GM12874 (cell line): ENCODE results near the gene PRRT2.

Experiments
- TF ChIP-seq, protein P1 (sequence below): IDR thresholded peaks from 2 replicates; pipeline ENCODE4 v1.5.1; 2011; ENCODE audit warnings: low read depth, mild to moderate bottlenecking, control low read depth, low read length, moderate library complexity; ENCODE audit not compliant: insufficient read depth

The PRRT2 gene

DNA sequence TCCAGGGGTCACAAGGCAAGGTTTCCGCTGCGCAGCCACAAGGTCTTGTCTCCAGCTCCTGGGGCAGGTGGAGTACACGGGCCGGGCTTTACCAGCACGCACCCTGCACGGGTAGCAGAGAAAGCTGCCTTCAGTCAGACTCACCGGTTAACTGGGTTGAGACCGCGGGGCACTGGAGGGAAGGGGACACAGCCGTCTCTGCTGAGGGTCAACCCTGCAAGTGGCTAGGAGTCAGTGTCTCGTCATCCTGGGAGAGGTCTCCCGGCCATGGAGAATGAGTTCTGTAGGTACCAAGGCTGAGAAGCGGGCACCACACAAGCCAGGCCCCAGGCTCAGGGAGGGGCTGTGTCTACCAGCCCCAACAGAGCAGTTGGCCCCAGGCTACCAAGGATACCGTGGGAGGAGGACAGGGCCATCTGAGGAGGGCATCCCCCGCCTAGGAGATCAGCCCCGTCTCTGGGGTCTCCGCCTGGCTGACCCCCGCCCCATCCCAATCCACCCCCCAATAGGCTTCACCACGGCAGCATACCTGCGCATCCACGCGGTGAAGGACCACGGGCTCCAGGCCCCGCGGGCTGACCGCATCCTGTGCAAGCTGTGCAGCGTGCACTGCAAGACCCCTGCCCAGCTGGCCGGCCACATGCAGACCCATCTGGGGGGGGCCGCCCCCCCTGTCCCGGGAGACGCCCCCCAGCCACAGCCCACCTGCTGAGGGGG lies 2.8 kb upstream of the PRRT2 start:
- TF ChIP-seq, protein P1, sequence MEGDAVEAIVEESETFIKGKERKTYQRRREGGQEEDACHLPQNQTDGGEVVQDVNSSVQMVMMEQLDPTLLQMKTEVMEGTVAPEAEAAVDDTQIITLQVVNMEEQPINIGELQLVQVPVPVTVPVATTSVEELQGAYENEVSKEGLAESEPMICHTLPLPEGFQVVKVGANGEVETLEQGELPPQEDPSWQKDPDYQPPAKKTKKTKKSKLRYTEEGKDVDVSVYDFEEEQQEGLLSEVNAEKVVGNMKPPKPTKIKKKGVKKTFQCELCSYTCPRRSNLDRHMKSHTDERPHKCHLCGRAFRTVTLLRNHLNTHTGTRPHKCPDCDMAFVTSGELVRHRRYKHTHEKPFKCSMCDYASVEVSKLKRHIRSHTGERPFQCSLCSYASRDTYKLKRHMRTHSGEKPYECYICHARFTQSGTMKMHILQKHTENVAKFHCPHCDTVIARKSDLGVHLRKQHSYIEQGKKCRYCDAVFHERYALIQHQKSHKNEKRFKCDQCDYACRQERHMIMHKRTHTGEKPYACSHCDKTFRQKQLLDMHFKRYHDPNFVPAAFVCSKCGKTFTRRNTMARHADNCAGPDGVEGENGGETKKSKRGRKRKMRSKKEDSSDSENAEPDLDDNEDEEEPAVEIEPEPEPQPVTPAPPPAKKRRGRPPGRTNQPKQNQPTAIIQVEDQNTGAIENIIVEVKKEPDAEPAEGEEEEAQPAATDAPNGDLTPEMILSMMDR = no peak

DNA sequence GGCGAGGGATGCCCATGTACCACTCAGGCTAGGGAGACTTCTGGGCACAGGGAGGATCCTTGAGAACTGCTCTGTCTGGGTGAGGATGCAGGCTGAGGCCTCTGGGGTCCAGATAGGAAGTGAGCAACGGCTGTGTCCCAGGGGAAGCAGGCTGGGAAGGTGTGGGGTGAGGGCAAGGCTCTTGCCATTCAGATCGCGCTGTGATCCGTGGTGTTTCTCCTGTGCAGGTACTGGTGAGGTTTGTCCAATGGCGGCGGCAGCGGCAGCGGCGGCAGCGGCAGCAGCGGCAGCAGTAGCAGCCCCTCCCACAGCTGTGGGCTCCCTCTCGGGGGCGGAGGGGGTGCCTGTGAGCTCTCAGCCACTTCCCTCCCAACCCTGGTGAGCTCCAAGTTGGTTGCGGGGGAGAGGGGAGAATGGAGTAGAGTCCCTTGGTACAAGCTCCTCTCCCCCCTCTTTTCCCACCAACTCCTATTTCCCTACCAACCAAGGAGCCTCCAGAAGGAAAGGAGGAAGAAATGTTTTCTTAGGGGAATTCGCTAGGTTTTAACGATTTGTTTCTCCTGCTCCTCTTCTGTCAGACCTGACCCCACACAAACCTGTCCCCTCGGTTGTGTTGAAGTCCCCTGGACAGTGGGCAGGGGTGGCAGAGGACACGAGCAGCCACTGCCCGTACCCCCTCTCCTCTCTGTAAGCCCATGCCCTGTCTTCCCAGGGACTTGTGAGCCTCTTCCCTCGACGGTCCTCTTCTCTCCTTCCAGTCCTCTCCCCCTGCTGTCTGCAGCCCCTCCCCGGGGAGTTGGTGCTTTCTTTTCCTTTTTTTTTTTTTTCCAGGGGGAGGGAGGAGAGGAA lies 1.9 kb upstream of the PRRT2 start:
- TF ChIP-seq, protein P1 = no peak

DNA sequence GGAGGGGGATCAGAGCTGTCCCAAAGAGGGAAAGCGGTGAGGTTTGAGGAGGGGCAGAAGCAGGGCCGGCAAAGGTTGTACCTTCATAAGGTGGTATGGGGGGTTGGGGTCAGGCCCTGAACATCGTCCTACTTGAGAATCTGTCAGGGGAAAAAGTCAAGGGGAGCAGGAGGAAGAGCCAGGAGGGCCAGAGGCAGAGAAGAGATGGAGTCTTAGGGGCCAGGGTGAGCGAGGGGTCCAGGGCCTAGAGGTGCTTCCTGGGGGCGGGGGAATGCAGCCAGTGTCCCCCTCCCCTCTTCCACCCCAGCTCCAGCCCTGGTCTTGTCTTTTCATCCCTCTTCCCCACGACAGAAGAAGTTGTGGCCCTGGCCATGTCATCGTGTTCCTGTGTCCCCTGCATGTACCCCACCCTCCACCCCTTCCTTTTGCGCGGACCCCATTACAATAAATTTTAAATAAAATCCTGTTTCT lies 1.3 kb upstream of the PRRT2 start:
- TF ChIP-seq, protein P1 = no peak

DNA sequence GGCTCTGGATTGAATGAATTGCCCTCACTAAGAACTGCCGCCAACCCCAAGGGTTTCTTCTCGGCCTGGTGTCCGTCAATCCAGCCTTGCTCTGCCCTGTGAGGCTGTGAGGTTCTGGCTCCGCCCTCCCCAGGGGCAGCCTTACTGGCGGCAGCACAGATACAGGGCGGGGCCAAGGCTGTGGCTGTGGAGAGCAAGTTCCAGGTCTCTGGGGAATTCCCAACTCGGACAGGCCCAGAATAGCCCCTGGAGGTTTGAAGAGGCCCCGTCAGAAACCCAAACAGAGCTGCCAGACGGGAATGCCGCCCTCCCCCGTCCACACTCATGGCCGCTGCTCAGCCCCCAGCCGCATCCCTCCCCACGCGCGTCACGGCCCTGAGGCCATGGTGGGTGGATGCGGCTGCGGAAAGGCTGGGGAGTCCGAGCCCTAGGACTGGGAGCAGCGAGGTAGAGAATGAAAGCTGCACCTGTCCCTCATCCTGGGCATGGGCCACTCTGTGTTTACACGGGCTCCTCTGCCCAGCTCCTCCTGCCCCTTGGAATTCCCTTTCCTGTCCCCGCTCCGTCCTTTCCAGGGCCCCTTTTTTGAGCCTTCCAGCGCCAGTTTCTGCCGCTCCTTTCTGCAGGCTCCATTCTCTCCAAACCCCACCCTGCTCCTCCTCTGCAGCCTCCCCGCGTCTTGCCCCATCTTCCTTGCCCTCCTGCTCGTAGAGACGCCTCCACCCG lies 660 bp upstream of the PRRT2 start:
- TF ChIP-seq, protein P1 = no peak

DNA sequence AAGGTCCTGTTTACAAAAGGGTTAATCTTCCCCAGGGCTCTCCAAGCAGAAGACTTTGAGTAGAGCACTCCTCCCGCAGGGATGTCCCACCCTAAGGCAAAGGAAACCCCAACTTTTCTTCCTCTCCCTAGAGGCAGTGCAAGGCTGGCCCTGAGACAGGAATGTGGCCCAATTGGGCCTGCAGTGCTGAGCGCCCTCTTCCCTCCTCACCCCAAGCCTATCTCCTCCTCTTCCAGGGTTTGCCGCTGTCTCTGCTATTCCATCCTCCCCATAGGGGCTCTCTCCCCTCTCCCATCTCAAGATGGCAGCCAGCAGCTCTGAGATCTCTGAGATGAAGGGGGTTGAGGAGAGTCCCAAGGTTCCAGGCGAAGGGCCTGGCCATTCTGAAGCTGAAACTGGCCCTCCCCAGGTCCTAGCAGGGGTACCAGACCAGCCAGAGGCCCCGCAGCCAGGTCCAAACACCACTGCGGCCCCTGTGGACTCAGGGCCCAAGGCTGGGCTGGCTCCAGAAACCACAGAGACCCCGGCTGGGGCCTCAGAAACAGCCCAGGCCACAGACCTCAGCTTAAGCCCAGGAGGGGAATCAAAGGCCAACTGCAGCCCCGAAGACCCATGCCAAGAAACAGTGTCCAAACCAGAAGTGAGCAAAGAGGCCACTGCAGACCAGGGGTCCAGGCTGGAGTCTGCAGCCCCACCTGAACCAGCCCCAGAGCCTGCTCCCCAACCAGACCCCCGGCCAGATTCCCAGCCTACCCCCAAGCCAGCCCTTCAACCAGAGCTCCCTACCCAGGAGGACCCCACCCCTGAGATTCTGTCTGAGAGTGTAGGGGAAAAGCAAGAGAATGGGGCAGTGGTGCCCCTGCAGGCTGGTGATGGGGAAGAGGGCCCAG lies 1.0 kb downstream of the PRRT2 start:
- TF ChIP-seq, protein P1 = no peak

DNA sequence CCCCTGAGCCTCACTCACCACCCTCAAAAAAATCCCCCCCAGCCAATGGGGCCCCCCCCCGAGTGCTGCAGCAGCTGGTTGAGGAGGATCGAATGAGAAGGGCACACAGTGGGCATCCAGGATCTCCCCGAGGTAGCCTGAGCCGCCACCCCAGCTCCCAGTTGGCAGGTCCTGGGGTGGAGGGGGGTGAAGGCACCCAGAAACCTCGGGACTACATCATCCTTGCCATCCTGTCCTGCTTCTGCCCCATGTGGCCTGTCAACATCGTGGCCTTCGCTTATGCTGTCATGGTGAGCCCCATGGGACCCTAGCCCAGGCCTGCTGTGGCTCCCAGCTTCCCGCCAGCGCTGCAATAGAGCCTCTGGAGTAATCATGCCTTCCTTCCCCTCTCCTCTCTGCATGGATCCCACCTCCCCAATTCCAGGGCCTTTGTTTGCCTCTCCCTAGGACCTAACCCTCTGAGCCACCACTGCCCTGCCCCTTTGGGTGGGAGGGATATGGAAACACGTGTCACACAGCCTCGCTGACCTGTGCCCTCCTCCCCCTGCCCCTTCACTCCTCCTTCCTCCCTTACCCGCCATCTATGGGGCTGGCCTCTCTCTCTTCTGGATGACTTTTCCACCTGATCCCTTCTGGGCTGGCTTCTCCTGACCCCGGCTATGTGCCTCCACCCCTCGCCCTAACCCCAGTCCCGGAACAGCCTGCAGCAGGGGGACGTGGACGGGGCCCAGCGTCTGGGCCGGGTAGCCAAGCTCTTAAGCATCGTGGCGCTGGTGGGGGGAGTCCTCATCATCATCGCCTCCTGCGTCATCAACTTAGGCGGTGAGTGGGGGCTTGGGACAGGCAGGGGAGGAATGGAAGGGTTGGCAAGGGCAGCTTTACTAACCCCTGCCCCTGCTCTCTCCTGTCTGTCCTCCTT lies 1.9 kb downstream of the PRRT2 start:
- TF ChIP-seq, protein P1 = no peak
